ENCODE results near the gene LRBA.

The LRBA gene

GRCh38 chr4:150240011-150240410 is 775.1 kb downstream of the LRBA start:
- intact Hi-C loops (cut with DNase I) = no loop called here
- no peak for DNase-seq

- intact Hi-C loops (cut with DNase I) = no loop called here
- no peak for DNase-seq
Measured at GRCh38 chr4:150238591-150238990, 776.5 kb downstream of the LRBA start.

- intact Hi-C loops (cut with DNase I) = no loop called here
- no peak for DNase-seq
Measured at GRCh38 chr4:150237110-150237872, 777.8 kb downstream of the LRBA start.

GRCh38 chr4:150236626-150237025 is 778.5 kb downstream of the LRBA start:
- no peak for DNase-seq
- intact Hi-C loops (cut with DNase I) = no loop called here

DNA sequence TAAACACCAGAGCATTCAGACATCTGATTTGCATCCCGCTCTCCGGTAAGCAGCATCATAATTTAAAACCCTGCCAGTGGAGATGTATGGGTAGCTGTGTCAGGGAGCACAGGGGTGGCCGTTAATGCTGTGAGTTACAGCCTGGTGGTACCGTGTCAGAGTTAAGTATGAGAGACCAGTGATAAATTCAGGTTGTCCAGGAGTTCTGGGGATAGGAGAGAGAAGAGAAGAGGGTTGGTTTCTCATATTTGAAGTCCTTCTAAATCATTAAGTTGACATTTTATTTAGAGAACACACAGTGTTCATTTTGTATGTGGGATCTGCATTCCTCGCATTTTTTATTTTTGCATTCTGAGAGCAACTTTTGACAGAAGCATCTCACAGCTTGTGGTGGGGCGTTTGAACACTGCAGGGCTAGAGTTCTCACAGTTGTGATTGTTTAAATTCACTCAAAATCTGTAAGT is 779.2 kb downstream of the LRBA start:
- intact Hi-C loops (cut with DNase I) = no loop called here
- DNase-seq = no peak

- DNase-seq = no peak
- intact Hi-C loops (cut with DNase I) = no loop called here
Measured at GRCh38 chr4:150235317-150235716, 779.8 kb downstream of the LRBA start.

GRCh38 chr4:150234246-150234645 is 780.8 kb downstream of the LRBA start:
- intact Hi-C loops (cut with DNase I) = no loop called here

GRCh38 chr4:150232029-150232428 is 783.1 kb downstream of the LRBA start:
- no peak for DNase-seq
- intact Hi-C loops (cut with DNase I) = no loop called here

More at GRCh38 chr4:150234246-150234645, 780.8 kb downstream of the LRBA start:
- DNase-seq = no peak

DNA sequence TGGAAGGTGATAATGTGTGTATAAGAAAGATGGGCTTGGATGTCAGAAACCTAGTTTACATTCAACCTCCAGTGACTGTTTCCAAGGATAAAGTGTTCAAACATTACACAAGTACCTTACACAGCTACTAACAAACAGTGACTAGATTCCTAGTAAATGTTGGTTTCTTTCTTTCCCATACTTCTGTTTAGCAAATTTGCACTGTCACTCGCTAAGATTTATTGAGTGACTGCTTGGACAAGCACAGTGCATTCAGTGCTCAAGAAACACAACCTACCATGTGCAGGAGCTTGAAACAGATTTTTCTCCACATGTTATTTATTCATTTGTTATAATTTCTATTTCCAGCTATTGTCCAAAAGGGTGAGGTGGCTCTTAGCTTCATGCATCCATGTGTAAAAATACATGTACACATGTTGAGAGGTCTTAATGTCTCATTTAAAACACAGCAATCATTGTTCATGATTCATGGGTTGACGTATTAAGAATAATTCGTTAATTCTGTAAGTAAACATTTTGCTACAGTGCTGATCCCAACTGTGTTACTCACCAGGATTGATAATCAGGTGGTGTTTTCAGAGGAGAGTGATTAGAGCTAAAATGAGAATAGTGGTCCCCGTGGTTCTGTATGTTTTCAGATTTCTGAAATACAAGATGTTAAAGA is 783.8 kb downstream of the LRBA start:
- intact Hi-C loops (cut with DNase I) = no loop called here
- DNase-seq = no peak

DNA sequence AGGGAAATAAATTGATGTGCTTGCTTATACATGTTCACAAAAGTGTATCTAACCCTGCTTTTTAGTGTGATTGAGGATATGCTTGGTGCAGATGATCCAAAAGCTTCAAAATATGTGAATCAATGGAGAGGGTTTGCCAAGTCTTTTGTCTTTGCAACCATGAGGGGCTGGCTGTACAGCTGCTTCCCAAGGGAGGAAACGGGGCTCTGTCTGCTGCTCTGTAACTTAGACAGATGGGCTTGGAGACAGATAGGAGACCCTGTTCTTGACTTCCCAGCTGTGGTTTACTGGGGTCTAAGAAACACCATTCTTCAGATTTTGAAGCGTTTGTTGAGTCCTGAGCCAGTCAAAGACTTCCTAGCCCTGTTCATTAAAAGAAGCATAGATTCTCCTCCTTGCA is 784.5 kb downstream of the LRBA start:
- no peak for DNase-seq
- intact Hi-C loops (cut with DNase I) = no loop called here

DNA sequence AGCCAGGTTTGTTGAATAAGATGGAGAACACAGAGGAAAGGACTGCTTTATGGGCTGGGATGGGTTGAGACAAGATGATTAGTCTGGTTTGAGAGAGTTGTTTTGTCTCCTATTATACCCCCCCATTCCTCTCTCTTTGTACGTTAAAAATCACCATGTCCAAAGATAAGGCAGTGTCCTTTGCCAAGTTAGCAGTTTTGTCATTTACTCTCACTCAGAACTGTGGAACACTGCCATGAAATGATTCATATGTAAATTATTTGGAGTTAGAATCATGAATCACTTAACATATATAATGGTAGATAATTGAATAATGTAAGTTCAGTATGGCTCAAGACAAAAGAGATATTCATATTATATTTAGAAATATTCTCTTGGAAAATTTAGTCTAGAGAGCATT is 785.6 kb downstream of the LRBA start:
- intact Hi-C loops (cut with DNase I) = loop anchor here (10.0 kb wide), 1 partner anchor 225 kb away; no protein-coding TSS in a partner anchor
- DNase-seq = no peak

DNA sequence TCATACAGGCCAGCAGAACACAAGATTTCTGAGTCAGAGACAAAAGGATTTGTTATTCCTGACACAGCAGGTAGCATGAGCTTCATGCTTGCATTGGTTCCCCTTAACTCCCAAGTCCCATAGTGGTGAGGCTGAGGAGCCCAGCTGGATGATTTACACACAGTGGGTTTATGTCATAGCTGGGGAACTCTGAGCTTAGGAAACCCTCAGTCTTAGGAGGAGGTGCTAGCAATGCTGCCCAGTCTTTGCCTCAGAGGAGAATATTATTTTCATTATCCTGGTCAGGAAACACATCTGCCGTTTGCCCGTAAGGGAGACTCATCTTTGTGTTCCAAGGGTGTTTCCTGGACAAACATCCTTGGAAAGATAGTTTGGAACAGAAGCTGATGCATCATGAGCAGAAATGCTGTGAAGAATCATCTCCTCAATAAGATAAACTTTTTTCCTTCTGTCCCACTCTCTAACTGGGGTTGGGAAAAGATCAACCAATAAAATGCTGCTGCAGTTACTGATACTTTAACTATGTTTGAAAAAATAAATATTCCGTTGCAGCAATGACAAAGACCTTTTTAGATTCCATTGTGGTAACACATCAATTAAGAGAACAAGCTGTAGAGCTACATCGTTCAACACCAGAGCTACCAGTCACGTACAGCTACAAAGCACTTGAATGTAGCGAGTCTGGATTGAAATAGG is 790.0 kb downstream of the LRBA start:
- DNase-seq = no peak
- intact Hi-C loops (cut with DNase I) = loop anchor here (10.0 kb wide), 1 partner anchor 220 kb away; no protein-coding TSS in a partner anchor

GRCh38 chr4:150219841-150220240 is 795.2 kb downstream of the LRBA start:
- intact Hi-C loops (cut with DNase I) = loop anchor here (10.0 kb wide), 2 partner anchors 145 to 215 kb away; partner anchors contain the start of gene DCLK2
- DNase-seq = no peak

DNA sequence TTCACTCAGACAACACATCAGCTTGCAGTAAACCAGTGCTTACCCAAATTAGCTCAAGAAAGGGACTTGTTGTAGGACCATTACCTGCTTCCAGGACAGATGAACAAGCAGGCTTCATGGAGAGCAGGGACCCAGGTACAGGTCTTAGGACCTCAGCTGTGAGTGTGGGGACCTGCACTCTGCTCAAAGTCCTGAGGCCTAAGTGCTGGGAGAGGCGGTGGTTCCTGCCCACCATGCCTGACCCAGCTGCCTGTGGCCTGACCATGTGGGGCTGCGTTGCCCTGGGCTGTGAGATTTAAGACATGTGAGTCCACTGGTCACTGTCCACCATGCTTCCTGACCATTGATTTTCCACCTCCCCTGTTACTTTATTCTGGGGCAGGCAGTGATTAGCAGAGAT is 796.6 kb downstream of the LRBA start:
- DNase-seq = no peak
- intact Hi-C loops (cut with DNase I) = loop anchor here (10.0 kb wide), 1 partner anchor 144 kb away; the partner anchor contains the start of gene DCLK2

DNA sequence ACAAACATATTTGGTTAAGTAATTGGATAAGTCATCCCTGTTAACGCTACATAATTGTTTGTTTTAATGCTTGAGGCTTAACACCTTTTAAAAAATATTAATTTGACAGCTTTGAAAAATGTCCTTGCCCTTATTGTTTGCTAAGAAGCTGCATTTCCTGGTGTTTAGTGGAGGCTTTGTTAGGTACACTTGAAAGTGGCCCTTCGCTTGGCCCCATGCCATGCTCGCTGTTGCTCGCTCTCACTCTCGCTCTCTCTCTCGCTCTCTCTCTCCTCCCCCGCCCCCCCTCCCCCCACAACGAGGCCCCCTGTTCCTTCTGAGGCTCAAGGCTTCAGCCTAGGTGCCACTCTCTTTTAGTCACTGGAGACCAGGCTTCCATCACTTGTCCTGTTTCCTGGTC is 797.3 kb downstream of the LRBA start:
- intact Hi-C loops (cut with DNase I) = loop anchor here (10.0 kb wide), 1 partner anchor 143 kb away; the partner anchor contains the start of gene DCLK2
- peak in 12 of 42 donors; percentile 17 to 63 (median 28) for DNase-seq

DNA sequence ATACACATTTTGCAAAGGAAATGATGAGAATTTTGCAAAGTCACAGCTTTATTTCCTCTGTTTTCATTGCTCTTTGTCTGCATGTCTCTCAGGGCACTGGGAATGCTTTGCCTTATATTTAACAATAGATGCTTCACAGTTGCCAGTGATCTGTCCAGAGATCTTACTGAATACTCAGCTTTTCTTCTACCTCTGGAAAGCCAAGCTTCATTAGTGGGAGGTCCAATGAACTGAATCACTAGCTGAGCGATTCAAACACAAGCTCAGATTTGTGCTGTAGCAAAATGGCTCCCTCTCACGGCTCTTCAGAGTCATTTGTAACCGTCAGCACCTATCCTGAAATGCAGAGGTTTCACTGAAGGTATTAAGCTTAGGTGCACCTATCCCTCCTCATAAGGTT is 797.9 kb downstream of the LRBA start:
- intact Hi-C loops (cut with DNase I) = loop anchor here (10.0 kb wide), 1 partner anchor 142 kb away; the partner anchor contains the start of gene DCLK2
- peak in 30 of 42 donors; percentile 10 to 85 (median 54) for DNase-seq

DNA sequence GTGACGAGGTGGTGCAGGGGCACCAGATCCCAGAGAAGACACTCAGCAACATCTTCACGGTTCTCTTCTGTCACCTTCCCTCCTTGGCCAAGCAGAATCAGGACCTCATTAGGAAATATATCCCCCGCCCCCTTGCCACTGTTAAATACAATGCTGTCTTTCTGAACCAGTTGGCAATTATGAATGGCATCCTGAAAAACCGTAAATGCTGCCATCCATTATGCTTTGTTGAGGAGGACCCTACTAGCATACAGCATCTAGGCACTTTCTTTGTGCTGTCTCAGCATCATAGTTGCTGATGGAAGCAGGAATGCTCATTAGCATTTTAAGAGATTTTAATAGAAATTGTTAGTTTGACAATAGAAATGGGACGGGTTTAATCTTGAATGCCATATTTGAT is 798.4 kb downstream of the LRBA start:
- intact Hi-C loops (cut with DNase I) = loop anchor here (10.0 kb wide), 1 partner anchor 142 kb away; the partner anchor contains the start of gene DCLK2
- DNase-seq = peak in 28 of 42 donors; percentile 7 to 84 (median 50)

DNA sequence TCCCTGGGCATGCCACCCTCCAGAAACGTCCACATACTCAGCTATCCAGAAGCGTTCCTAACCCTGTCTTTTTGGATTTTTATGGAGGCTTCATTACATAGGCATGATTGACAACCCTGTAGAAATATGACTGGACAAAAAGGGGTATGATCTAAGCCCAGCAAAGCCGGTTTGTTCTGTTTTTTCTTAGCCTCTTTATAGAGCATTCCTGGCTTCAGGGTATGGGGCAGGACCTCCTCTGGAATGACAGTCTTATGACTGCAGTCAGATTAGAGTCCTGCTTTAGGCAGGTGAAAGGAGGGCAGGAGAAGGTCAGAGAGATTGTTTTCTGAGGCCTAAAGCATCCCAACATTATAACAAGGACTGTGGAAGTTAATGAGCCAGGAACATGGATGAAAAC is 799.5 kb downstream of the LRBA start:
- no peak for DNase-seq
- intact Hi-C loops (cut with DNase I) = loop anchor here (10.0 kb wide), 1 partner anchor 141 kb away; the partner anchor contains the start of gene DCLK2
